ENCODE data around the gene PSME3. TPM values are rescaled to one million over a fixed set of nuclear protein-coding genes. Genes with fewer than 3 reads are reported as not detected.

The PSME3 gene
- total RNA-seq, 1 donor from 2014 or later, result 88.9 TPM

GRCh38 chr17:42814633-42815399, 18.4 kb upstream of the PSME3 start:
- DNase-seq (ENCODE audit: low read depth), result no peak

DNA sequence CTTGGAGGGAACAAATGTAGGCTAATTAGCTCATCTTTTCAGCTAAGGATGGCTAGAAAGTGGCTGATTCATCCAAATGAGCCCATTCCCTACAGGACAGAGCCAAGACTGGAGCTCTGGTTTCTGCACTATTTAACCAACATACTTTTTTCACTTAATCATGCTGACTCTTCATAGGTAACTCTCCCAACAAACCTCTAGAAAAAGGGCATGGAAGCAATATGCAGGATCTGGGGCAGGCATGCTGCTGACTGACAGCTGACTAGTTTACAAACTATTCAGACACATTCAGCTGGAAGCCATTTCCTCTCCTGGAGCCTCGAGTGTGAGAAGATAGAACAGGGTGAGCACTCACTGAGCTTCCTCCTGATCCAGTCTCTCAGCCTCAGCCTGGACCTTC, 15.3 kb upstream of the PSME3 start:
- no peak for DNase-seq (ENCODE audit: low read depth)

DNA sequence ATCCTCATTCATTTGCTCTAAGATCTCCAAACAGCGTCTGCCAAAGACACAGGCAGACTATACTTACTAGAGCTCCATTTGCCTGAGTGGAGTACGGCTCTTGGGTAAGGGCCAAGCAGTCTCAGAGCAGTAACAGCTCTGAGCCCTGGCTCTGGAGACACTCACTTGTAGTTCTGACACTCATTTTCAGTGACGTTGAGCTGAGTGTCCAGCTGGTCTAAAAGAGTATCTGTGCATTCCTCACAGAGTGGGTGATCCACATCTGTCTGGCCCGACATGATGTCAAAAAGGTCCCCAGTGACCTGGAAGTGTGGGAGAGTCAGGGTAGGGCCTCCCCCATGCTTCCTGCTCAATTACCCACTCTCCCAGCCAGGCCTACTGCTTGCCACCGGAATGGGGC, 14.8 kb upstream of the PSME3 start:
- DNase-seq (ENCODE audit: low read depth), result no peak

DNA sequence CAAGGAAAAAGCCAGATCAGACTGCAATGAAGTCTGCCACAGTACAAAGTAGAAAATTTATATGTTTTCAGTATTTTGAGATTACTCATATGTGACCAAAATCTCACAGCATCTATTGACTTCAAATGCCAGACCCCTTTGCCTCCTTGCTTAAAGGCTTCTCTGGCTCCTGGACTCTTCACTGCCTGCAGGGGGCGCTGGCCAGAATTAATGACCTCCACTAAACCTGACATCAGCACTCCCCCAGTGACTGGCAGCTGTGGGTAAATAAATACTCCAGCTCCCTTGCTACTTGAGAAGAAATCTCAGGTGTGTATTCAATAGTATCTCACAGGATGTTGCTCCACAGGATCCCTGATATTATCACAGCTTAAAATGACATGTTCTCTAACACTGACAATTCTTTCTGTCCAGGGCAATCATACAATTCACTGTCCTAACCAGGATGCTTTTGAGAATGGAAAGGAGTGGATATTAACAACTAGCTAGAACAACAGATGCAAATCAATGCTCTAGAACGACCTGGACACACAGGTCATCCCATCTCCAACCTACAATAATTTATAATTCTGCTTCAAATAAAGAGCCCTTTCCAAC, 13.2 kb upstream of the PSME3 start:
- DNase-seq (ENCODE audit: low read depth), result peak; percentile 71

DNA sequence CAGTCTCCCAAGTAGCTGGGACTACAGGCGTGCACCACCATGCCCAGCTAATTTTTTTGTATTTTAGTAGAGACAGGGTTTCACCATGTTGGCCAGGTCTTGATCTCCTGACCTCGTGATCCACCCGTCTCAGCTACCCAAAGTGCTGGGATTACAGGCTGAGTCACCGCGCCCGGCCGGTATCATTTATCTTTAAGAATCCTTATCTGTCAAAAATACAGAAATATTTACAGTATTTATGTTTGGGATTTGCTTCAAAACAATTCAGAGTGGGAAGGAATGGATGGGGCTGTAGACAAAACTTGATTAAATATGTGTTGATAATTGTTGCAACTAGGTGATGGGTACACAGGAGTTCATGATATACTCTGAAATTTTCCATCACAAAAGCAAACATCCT, 12.0 kb upstream of the PSME3 start:
- DNase-seq (ENCODE audit: low read depth), result no peak

DNA sequence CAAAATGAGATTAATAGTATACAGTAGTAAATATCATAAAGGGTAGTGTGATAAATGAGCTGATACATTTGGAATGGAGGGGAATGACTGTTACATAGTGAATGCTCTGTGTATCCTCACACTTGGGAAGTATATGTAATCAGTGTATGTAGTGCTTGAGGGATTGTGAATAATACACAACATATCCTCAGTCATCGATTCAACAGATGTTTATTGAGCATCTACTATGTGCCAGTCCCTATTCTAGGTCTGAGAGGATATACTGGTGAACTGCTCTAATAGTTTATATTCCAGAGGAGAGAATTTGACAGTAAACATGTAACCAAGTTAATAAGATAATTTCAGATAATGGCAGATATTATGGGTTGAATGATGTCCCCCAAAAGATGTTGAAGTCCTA, 5.7 kb upstream of the PSME3 start:
- no peak for DNase-seq (ENCODE audit: low read depth)

GRCh38 chr17:42830971-42831370, 2.2 kb upstream of the PSME3 start:
- no peak for DNase-seq (ENCODE audit: low read depth)

DNA sequence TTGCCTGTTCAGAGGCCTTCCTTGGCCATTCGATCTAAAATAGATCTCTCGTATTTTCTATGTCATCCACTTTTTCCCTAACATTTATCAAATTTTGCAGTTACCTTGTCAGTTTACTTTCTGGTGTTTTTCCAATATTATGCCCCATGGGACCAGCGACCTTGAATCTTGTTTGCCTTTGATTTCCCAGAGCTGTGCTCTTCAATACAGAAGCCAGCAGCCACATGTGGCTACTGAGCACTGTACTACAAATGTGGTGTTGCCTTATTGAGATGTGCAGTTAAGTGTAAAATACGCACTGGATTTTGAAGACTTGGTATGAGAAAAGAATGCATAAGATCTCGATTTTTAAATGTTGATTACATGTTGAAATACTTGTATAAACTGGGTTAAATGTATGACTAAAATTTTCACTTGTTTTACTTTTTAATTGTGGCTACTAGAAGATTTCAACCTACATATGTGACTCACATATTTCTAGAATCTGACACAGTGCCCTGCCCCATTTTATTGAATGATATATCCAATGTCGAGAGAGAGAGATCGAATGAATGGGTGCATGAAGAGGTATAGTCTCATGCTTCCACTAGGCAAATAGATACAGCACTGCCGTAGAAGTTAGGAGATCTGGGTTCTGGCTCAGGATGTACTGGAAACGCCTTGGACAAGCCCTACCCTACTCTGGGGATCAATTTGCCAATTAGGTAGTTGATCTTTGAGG, 824 bp upstream of the PSME3 start:
- no peak for DNase-seq (ENCODE audit: low read depth)

- DNase-seq (ENCODE audit: low read depth), result no peak
Observed at GRCh38 chr17:42833767-42834422, 698 bp downstream of the PSME3 start.

GRCh38 chr17:42835732-42836131, 2.5 kb downstream of the PSME3 start:
- no peak for DNase-seq (ENCODE audit: low read depth)

DNA sequence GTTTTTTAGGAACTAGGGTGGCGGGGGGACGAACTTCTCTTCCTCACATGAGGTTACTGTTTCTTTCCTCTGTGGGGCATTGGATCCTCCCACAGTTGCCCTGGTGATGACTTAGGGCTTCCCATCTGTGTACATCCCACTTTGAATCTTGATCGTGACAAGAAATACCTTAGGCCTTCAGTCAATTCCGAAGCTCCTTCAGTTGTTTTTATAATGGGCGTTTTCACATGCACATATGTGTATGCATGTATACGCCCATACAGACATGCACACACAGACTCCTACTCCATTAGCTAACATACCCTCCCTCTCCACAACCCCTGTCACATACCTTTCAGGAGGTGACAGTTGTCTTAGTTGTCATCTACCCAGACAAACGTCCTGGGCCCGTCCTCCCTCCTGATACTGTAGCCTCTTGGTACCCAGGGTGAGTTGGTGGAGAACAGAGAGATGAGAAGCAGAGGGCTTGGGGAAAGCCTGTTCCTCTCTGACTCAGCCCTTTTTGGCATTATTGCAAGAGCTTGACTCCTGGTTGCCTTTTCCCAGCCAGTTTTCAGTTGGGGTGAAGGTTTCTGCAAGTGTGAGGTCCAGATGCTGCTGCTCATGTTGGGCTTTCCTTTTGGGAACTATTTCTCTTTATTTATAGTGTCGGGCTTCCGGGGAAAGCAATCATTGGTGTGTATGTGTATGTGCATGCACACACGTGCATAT, 8.9 kb downstream of the PSME3 start:
- DNase-seq (ENCODE audit: low read depth), result no peak

DNA sequence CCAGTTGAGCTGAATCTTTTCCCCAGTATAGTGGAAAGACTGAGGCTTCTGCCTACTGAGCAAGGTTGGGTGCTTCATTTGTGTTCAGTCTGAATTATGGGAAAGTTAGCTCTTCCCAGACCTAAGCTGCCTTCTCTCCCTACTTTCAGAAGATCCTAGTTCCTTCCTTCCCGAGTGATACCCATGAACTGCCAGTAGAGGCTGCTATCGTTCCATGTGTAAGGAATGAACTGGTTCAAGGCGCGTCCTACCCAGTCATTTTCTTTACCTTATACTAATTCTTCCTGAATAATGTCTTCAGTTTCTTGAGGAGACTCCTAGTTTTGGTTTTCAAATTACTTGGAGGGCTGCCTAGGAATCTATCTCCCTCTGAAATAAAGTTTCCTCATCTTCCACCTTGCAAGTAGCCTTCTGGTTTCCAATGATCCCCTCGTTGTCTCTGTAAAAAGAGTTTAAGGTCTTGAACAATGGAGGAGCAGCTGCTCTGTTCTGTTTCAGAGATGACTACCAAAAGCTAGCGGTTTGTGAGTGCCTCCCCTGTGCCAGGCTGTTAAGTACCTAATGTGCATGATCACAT, 10.2 kb downstream of the PSME3 start:
- peak; percentile 60 for DNase-seq (ENCODE audit: low read depth)

DNA sequence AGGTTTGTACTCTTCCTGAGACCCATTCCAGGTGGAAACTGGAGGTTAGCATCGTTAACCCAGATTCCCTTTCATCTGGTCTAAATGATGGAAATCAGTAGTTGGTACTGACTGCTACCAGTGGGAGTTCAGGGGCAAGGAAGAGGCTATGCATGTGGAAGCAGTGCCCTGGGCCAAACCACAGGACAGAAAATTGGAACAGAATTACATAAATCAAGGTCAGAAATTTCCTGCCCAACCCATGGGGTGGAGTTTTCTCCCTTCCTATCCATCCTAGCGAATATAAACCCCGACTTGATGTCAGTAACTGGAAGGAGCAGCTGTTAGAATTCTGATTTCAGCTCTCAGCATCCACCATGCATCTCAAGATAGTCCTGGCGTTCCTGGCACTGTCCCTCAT, 11.1 kb downstream of the PSME3 start, which contains the start of gene AOC2:
Gene AOC2 (plus strand): TSS at position 310 of the 400 bp plus-strand sequence. CDS start 47 bp downstream, at position 357.
- DNase-seq (ENCODE audit: low read depth), result no peak

DNA sequence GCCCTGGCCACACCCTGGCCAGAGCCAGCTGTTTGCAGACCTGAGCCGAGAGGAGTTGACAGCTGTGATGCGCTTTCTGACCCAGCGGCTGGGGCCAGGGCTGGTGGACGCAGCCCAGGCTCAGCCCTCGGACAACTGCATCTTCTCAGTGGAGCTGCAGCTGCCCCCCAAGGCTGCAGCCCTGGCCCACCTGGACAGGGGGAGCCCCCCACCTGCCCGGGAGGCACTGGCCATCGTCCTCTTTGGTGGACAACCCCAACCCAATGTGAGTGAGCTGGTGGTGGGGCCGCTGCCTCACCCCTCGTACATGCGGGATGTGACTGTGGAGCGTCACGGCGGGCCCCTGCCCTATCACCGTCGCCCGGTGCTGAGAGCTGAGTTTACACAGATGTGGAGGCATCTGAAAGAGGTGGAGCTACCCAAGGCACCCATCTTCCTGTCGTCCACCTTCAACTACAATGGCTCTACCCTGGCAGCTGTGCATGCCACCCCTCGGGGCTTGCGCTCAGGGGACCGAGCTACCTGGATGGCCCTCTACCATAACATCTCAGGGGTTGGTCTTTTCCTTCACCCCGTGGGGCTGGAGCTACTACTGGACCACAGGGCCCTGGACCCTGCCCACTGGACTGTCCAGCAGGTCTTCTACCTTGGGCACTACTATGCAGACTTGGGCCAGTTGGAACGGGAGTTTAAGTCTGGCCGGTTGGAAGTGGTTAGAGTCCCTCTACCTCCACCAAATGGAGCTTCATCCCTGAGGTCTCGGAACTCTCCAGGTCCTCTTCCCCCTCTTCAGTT, 11.8 kb downstream of the PSME3 start:
- no peak for DNase-seq (ENCODE audit: low read depth)

DNA sequence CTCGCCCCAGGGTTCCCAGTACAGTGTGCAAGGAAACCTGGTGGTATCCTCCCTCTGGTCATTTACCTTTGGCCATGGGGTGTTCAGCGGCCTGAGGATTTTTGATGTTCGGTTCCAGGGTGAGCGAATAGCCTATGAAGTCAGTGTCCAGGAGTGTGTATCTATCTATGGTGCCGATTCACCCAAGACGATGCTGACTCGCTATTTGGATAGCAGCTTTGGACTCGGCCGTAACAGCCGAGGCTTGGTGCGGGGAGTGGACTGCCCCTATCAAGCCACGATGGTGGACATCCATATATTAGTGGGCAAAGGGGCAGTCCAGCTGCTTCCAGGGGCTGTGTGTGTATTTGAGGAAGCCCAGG, 12.3 kb downstream of the PSME3 start:
- no peak for DNase-seq (ENCODE audit: low read depth)

GRCh38 chr17:42845918-42846593, 12.9 kb downstream of the PSME3 start:
- DNase-seq (ENCODE audit: low read depth), result peak; percentile 65

DNA sequence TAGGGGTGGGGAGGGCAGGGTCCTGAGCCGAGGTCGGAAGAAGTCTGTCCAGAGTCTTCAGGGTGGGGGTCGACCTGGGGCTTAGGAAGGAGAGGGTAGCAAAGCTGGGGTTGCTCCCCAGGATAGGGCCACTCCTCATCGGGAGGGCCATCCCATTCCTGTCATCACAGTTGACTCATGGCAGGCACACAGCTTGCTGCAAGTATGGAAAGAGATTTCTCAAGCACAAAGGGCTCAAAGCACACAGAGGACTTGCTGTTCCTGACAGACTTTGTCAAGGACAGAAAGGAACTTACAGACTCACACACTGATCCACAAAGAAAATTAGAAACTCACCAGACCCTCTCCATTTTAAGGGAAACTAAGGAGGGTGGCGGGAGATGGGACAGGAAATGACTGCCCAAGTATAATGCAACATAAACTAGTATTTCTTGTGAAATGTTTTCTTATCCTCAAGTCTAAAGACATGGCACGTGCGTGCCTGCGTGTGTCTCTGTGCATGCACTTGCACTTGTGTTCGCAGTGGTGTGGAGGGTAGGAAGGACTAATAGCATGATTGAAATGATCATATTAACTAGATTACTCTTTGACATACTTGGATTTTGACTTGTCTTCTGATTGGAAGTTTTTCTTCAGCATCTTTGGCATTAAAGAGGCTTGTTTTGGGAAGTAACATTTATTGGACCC, 13.5 kb downstream of the PSME3 start:
- no peak for DNase-seq (ENCODE audit: low read depth)

DNA sequence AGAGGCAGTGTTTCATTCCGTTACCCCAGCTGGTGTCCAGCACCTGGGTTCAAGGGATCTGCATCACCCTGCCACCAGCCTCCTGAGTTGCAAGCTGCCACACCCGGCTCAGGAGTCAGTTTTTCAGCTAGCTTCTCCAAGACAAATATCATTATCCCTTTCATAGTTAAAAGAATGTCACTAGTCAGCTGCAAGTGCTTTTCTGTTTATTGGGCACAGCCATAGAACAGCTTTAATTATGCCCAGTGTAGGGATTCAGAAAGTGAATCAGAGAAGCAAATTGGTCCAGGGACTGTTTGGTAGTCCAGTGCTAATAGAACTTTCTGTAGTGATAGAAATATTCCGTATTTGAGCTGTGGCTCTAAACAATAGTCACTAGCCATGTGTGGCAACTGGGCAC, 14.9 kb downstream of the PSME3 start:
- DNase-seq (ENCODE audit: low read depth), result no peak

- no peak for DNase-seq (ENCODE audit: low read depth)
Observed at GRCh38 chr17:42849031-42849430, 15.8 kb downstream of the PSME3 start.

All from myocyte (in vitro differentiated cells).